SK-MEL-5 (cell line): ENCODE measurements around the gene ZNF280B. TPM values are rescaled to one million over a fixed set of nuclear protein-coding genes. Genes with fewer than 3 reads are reported as not detected.
"Not testable (repeated sequence)": the region's sequence is repeated elsewhere in the genome, so short reads cannot be mapped to it uniquely, and the experiment has no call there.

Source experiments
- DNase-seq: peaks from one replicate; pipeline ENCODE4 v3.0.0-alpha.2; 2016; ENCODE audit warnings: low read depth, low spot score
- in situ Hi-C: cut with HindIII; loops from 2 replicates; pipeline ENCODE4 v1.10.0; 2016; ENCODE audit warnings: low sequenced_read_pairs, high pct_unique_total_duplicates, low pct_unique_long_range_greater_than_20kb
- total RNA-seq: library from RNA; depleted of rRNA; stranded (reverse); fragments of >200 nt; shearing (Covaris generic); gene quantifications from 2 replicates; pipeline ENCODE4 v1.2.3, GENCODE V29; 2014

ZNF280B gene
- total RNA-seq, 1 experiment from 2014 or later, result 9.1 TPM

GRCh38 chr22:22519591-22519990, 11.0 kb upstream of the ZNF280B start:
- in situ Hi-C loops, result no loop called here
- peak; percentile 10 for DNase-seq

DNA sequence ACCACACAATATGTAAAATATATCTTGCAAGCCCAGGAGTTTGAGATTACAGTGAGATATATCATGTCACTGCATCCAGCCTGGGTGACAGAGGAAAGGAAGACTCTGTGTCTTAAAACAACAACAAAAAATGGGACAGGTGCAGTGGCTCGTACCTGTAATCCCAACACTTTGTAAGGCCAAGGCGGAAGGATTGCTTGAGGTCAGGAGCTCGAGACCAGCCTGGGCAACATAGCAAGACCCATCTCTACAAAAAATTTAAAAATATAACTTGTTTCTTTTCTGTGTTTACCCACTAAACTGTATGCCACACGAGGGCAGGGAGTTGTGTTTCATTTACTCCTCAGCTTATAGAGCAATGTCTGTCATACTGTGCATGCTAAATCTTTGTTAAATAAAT, 8.4 kb upstream of the ZNF280B start:
- in situ Hi-C loops, result no loop called here
- DNase-seq, result no peak

DNA sequence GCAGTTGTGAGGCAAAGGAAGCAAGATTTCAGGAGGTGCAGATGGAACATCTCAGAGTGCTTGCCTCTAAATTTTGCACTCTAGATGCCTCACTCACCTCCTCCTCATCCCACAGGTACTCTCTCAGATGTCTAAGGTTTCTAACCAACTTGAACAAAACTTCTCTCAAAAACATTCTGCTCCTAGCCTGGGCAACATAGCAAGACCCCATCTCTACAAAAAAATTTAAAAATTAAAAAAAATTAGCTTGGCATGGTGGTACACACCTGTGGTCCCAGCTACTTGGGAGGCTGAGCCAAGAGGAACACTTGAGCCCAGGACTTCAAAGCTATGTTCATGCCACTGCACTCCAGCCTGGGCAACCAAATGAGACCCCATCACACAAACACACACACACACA, 7.3 kb upstream of the ZNF280B start:
- in situ Hi-C loops, result no loop called here
- no peak for DNase-seq

- in situ Hi-C loops, DNase-seq: not testable (repeated sequence)
Observed at GRCh38 chr22:22514431-22514830, 5.9 kb upstream of the ZNF280B start.

GRCh38 chr22:22513619-22514018, 5.1 kb upstream of the ZNF280B start:
- in situ Hi-C loops, result no loop called here
- no peak for DNase-seq

GRCh38 chr22:22512951-22513350, 4.4 kb upstream of the ZNF280B start:
- no peak for DNase-seq
- in situ Hi-C loops, result no loop called here

DNA sequence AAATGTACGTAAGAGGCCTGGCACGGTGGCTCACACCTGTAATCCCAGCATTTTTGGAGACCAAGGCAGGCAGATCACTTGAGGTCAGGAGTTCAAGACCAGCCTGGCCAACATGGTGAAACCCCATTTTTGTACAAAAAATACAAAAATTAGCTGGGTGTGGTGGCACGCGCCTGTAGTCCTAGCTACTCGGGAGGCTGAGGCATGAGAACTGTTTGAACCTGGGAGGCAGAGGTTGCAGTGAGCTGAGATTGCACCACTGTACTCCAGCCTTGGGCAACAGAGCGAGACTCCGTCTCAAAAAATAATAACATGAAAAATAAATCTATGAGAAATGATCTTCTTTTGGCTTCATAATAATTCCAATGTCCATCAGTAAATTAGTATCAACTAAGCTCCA, 2.3 kb upstream of the ZNF280B start:
- DNase-seq, in situ Hi-C loops: not testable (repeated sequence)

- DNase-seq, in situ Hi-C loops: not testable (repeated sequence)
Observed at GRCh38 chr22:22509912-22510311, 1.4 kb upstream of the ZNF280B start.

- in situ Hi-C loops, result no loop called here
- no peak for DNase-seq
Observed at GRCh38 chr22:22507743-22508273, 734 bp downstream of the ZNF280B start.

DNA sequence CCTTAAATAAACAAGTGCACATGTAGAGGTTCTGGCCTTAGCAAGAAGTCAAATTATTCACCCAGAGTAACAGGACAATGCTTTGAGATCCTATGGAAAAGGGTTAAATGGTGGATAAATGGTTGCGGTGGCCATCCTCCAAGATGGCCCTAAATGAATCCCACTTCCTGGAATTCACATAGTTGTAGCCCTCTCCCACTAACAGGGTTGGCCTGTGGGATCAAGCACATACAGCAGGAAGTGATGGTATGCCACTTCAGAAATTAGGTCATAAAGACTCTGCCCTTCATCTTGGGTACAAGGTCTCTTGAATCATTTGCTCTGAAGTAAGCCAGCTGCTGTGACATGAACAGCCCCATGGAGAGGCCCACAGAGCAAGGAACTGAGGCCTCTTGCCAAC, 1.8 kb downstream of the ZNF280B start:
- in situ Hi-C loops, result no loop called here

GRCh38 chr22:22498267-22498666, 10.3 kb downstream of the ZNF280B start:
- in situ Hi-C loops, result no loop called here
- no peak for DNase-seq

More for the DNA sequence above, 1.8 kb downstream of the ZNF280B start:
- DNase-seq, result no peak

GRCh38 chr22:22491589-22491988, 17.0 kb downstream of the ZNF280B start:
- in situ Hi-C loops, DNase-seq: not testable (repeated sequence)

DNA sequence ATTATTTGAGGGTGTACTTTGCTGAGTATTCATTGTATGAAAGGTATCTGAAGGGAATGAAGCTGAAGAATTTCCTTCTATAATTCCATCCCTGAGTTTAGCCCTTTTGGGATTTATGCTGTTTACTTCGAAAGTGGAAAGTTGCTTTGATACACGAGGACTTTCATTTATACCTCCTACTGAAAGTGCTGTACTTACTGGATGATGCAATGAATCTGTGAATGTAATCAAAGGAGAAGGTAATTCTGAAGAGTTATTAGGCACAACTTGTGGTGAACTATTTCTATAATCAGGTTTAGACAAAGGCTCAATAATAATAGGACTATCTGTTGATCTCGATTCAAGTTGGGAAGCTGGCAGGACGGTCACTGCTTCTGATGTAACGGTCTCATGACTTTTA, 19.8 kb downstream of the ZNF280B start:
- DNase-seq, result no peak
- in situ Hi-C loops, result no loop called here

DNA sequence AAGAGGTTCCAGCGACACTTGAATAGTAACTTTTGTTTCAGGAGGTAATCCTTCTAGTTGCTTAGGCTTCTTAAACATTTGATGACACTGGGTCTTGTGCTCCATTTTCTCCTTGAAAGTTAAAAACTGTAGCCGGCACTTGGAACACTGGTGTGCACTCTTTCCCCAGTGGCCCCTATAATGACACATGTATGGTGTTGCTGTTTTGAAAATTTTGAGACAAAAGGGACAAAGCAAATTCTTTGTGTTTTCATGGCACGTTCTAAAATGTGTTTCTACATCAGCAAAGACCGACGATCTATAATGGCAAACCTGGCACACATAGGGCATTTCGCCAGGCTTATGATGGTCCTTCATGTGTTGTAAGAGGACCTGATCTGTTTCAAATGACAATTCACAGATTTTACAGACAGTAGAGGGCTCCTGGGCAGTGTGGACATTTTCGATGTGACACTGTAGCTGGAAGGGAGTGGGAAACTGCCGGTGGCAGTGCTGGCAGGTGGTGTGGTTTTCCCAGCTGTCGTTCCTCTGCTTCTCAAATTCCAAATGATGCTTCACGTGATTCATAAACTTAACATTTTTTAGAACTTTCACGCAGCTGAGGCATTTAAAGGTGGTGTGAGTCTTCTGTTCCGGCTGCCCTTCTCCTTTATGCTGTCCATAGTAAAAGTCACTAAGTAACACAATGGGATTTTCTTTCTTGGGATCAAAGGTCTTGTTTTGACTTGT, 20.5 kb downstream of the ZNF280B start:
- DNase-seq, result no peak
- in situ Hi-C loops, result no loop called here

DNA sequence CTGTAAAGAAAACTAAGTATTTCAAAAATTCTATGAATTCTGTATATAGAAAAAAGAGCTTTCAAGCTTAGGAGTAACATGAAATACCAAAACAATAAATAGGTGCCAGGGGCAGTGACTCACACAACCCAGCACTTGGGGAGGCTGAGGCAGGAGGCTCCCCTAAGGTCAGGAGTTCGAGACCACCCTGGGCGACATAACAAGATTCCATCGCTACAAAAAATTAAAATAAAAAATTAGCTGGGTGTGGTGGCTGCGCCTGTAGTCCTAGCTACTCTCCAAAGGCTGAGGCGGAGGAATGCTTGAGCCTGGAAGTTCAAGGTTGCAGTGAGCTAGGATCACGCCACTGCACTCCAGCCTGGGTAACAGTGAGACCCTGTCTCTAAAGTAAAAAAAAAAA, 21.5 kb downstream of the ZNF280B start:
- in situ Hi-C loops, result no loop called here
- DNase-seq, result no peak

GRCh38 chr22:22486132-22486899, 22.2 kb downstream of the ZNF280B start:
- DNase-seq, result no peak
- in situ Hi-C loops, result no loop called here

GRCh38 chr22:22485524-22485923, 23.0 kb downstream of the ZNF280B start:
- DNase-seq, result no peak
- in situ Hi-C loops, result no loop called here

DNA sequence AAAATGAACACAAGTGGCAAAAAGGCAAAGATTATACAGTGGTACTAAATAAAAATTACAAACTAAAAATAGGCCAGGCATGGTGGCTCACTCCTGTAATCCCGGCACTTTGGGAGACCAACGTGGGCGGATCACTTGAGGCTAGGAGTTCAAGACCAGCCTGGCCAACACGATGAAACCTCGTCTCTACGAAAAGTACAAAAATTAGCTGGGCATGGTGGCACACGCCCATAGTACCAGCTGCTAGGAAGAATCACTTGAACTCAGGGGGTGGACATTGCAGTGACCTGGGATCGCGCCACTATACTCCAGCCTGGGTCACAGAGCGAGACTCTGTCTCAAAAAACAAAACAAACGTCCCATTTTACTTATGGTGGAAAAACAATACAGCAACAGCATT, 24.5 kb downstream of the ZNF280B start:
- in situ Hi-C loops, result no loop called here

DNA sequence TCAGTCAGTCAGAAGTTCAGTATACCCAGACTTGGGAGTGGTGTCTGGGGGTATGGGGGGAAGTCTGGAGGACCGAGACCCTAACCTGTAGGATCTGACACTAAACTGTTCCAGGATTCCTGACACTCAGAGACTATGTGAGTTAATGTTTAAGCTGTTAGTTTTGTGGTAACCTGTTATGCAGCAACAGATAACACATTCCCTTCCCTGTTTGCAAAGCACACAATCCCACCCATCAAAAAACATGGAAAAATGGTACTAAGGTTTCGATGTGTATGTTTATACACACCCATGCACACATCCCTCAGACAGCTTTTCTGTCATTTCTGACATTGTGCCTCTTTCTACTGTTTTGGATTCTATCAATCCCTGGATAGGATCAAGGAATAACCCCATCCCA, 27.6 kb downstream of the ZNF280B start:
- DNase-seq, result no peak
- in situ Hi-C loops, result no loop called here

More for the DNA sequence above, 24.5 kb downstream of the ZNF280B start:
- DNase-seq, result no peak
